ENCODE measurements around the gene SEC23B. TPM values are rescaled to one million over a fixed set of nuclear protein-coding genes. Genes with fewer than 3 reads are reported as not detected.

The SEC23B gene
- 50.9 to 60.7 TPM (median 57.6 TPM) in 5 replicates for total RNA-seq (2022; extraction: Qiagen RNA extraction)

GRCh38 chr20:18507218-18508191 lies at the start of gene SEC23B:
TSS of gene SEC23B (plus strand) at chr20:18507940. CDS start at chr20:18510836, 2,896 bp downstream.

GRCh38 chr20:18466894-18467730 lies 40.6 kb upstream of the SEC23B start, which contains the start of the genes DZANK1 and POLR3F:
TSS of gene DZANK1 (minus strand) at chr20:18467030. CDS start at chr20:18465358, 1,672 bp downstream.
TSS of gene POLR3F (plus strand) at chr20:18467390. CDS start at chr20:18467507, 117 bp downstream.

GRCh38 chr20:18496740-18497592 lies 10.8 kb upstream of the SEC23B start, which contains the start of gene RBBP9:
TSS of gene RBBP9 (minus strand) at chr20:18497225. CDS start at chr20:18497167, 58 bp downstream.

GRCh38 chr20:18566892-18567738 lies 59.4 kb downstream of the SEC23B start, which contains the start of gene SMIM26:
TSS of gene SMIM26 (plus strand) at chr20:18567432. CDS start at chr20:18567479, 47 bp downstream.

GRCh38 chr20:18587665-18588573 lies 80.2 kb downstream of the SEC23B start, which contains the start of gene DTD1:
TSS of gene DTD1 (plus strand) at chr20:18588054. CDS start at chr20:18588073, 19 bp downstream.

Other genes starting within 250 kb of the SEC23B start
- gene ZNF133, start 219.4 kb upstream of the SEC23B start, total RNA-seq (2022; extraction: Qiagen RNA extraction) = 11.4 to 13.5 TPM (median 11.7 TPM) in 5 replicates
- gene DZANK1, start 40.9 kb upstream of the SEC23B start, total RNA-seq (2022; extraction: Qiagen RNA extraction) = 2.0 to 2.8 TPM (median 2.6 TPM) in 5 replicates
- 14.0 to 24.8 TPM (median 15.4 TPM) in 5 replicates for gene POLR3F, start 40.5 kb upstream of the SEC23B start, total RNA-seq (2022; extraction: Qiagen RNA extraction)
- 10.6 to 15.9 TPM (median 15.0 TPM) in 5 replicates for gene RBBP9, start 10.7 kb upstream of the SEC23B start, total RNA-seq (2022; extraction: Qiagen RNA extraction)
- 115 to 166 TPM (median 117 TPM) in 5 replicates for gene SMIM26, start 59.5 kb downstream of the SEC23B start, total RNA-seq (2022; extraction: Qiagen RNA extraction)
- 74.4 to 82.9 TPM (median 77.7 TPM) in 5 replicates for gene DTD1, start 80.1 kb downstream of the SEC23B start, total RNA-seq (2022; extraction: Qiagen RNA extraction)

Data from A549 treated with dexamethasone at 1 μM for 4 hours (cell line).